ENCODE data around the gene SHROOM3. TPM values are rescaled to one million over a fixed set of nuclear protein-coding genes. Genes with fewer than 3 reads are reported as not detected.

Gene SHROOM3
- total RNA-seq, 2 experiments from 2014 or later: not detected

DNA sequence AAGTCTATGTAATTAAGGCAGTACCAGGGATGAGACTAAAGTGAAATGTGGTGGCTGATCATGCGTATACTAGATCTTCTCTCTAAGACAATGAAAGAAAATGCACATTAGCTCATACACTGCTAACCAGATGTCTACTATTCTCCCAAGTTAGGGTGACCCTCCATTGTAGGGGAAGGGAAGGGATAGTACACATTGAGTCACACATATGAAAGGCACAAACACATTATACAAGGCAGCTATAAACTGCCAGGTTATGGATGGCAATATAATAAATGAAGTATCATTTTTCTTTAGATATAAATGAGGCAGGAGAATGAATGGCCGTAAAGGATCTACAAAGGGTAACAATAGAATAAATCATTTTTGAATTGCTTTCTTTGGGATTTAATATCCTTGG lies 4.5 kb downstream of the SHROOM3 start:
- ChIA-PET CTCF (no interaction called here), POLR2A (no interaction called here)
- Histone ChIP-seq H3K27me3 (ENCODE audit: control insufficient read depth in 1 of 2, insufficient read depth in 2 of 2, low read length in 2 of 2) (peaks cover 2 to 25% of the 10 kb centered on the region in 2 experiments), H3K4me3 (ENCODE audit: low read length) (no peak overlapping the region), H3K9me3 (ENCODE audit: control insufficient read depth in 1 of 2, insufficient read depth in 1 of 2, low read length in 2 of 2) (no peaks in the 10 kb centered on the region), H3K4me1 (ENCODE audit: insufficient read depth, low read length) (no peaks in the 10 kb centered on the region), H3K27ac (ENCODE audit: low read depth in 1 of 2, low read length in 2 of 2) (no peak overlapping the region), H3K36me3 (ENCODE audit: insufficient read depth, low read length) (no peaks in the 10 kb centered on the region)
- DNase-seq: no peak
- Mint-ChIP-seq H3K27me3 (peaks cover 55% of the 10 kb centered on the region), H3K36me3 (ENCODE audit: low read depth) (no peaks in the 10 kb centered on the region), H3K4me3 (no peak overlapping the region), H3K4me1 (ENCODE audit: low read depth) (no peaks in the 10 kb centered on the region), H3K27ac (no peak overlapping the region), H3K9me3 (no peaks in the 10 kb centered on the region)
- TF ChIP-seq, protein P1, sequence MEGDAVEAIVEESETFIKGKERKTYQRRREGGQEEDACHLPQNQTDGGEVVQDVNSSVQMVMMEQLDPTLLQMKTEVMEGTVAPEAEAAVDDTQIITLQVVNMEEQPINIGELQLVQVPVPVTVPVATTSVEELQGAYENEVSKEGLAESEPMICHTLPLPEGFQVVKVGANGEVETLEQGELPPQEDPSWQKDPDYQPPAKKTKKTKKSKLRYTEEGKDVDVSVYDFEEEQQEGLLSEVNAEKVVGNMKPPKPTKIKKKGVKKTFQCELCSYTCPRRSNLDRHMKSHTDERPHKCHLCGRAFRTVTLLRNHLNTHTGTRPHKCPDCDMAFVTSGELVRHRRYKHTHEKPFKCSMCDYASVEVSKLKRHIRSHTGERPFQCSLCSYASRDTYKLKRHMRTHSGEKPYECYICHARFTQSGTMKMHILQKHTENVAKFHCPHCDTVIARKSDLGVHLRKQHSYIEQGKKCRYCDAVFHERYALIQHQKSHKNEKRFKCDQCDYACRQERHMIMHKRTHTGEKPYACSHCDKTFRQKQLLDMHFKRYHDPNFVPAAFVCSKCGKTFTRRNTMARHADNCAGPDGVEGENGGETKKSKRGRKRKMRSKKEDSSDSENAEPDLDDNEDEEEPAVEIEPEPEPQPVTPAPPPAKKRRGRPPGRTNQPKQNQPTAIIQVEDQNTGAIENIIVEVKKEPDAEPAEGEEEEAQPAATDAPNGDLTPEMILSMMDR (IDR thresholded peaks at IDR 0.05): no peak
- intact Hi-C loops (cut with DNase I, micrococcal nuclease): loop anchor here (10.0 kb wide), 2 partner anchors 605 to 995 kb away; no protein-coding TSS in a partner anchor
- ATAC-seq (ENCODE audit: poor library complexity): no peak

DNA sequence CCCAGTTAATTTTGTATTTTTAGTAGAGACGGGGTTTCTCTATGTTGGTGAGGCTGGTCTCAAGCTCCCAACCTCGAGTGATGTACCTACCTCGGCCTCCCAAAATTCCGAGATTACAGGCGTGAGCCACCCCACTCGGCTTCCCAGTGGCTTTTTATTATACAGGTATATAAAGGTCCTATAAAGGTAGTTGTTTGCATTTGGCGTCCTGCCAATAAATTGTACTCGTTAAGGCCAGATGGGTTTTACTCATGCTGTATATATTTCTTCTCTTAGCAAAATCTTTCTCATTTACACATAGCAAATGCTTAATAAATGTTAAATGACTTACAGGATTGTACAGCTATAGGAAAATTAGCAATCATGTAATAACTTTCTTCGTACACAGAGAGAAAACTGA lies 6.9 kb downstream of the SHROOM3 start:
- Histone ChIP-seq H3K4me3 (ENCODE audit: low read length) (no peak overlapping the region), H3K27ac (ENCODE audit: low read depth in 1 of 2, low read length in 2 of 2) (no peak overlapping the region), H3K9me3 (ENCODE audit: control insufficient read depth in 1 of 2, insufficient read depth in 1 of 2, low read length in 2 of 2) (no peaks in the 10 kb centered on the region), H3K36me3 (ENCODE audit: insufficient read depth, low read length) (no peaks in the 10 kb centered on the region), H3K27me3 (ENCODE audit: control insufficient read depth in 1 of 2, insufficient read depth in 2 of 2, low read length in 2 of 2) (peaks cover 0 to 13% of the 10 kb centered on the region in 2 experiments), H3K4me1 (ENCODE audit: insufficient read depth, low read length) (no peaks in the 10 kb centered on the region)
- TF ChIP-seq, protein P1 (IDR thresholded peaks at IDR 0.05): no peak
- Mint-ChIP-seq H3K4me3 (no peak overlapping the region), H3K27ac (no peak overlapping the region), H3K9me3 (no peaks in the 10 kb centered on the region), H3K36me3 (ENCODE audit: low read depth) (no peaks in the 10 kb centered on the region), H3K27me3 (peaks cover 35% of the 10 kb centered on the region), H3K4me1 (ENCODE audit: low read depth) (no peaks in the 10 kb centered on the region)
- no peak for ATAC-seq (ENCODE audit: poor library complexity)
- DNase-seq: no peak
- CTCF ChIA-PET: no interaction called here
- POLR2A ChIA-PET: no interaction called here
- intact Hi-C loops (cut with DNase I, micrococcal nuclease): no loop called here

DNA sequence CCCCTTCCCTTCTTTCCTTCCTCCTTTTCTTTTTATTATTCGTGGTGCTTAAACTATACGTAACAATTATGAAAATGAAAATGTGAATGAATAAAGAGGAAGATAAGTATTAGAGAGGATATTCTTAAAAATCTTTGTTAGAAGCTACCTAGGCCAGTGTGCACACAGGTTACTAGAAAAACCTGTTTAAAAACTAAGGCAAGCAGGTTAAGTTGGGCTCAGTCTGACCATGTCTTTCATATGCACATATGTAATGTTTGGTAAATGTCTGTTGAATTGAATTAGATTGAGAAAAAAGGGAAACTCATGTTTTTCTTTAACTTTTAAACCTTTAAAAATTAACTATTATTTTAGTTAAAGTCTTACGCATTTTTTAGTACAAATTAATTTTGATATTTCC lies 7.8 kb downstream of the SHROOM3 start:
- H3K27ac Mint-ChIP-seq: no peak overlapping the region
- no peak for ATAC-seq (ENCODE audit: poor library complexity)
- H3K9me3 Mint-ChIP-seq: no peaks in the 10 kb centered on the region
- peaks cover 26% of the 10 kb centered on the region for H3K27me3 Mint-ChIP-seq
- no peaks in the 10 kb centered on the region for H3K4me1 ChIP-seq (ENCODE audit: insufficient read depth, low read length)
- ChIA-PET POLR2A (no interaction called here), CTCF (no interaction called here)
- no peaks in the 10 kb centered on the region for H3K36me3 ChIP-seq (ENCODE audit: insufficient read depth, low read length)
- DNase-seq: no peak
- peaks cover 0 to 7% of the 10 kb centered on the region in 2 experiments for H3K27me3 ChIP-seq (ENCODE audit: control insufficient read depth in 1 of 2, insufficient read depth in 2 of 2, low read length in 2 of 2)
- H3K4me3 ChIP-seq (ENCODE audit: low read length): no peak overlapping the region
- TF ChIP-seq, protein P1 (IDR thresholded peaks at IDR 0.05): no peak
- no peak overlapping the region for H3K4me3 Mint-ChIP-seq
- H3K4me1 Mint-ChIP-seq (ENCODE audit: low read depth): no peaks in the 10 kb centered on the region
- intact Hi-C loops (cut with DNase I, micrococcal nuclease): no loop called here
- H3K27ac ChIP-seq (ENCODE audit: low read depth in 1 of 2, low read length in 2 of 2): no peak overlapping the region
- no peaks in the 10 kb centered on the region for H3K9me3 ChIP-seq (ENCODE audit: control insufficient read depth in 1 of 2, insufficient read depth in 1 of 2, low read length in 2 of 2)
- H3K36me3 Mint-ChIP-seq (ENCODE audit: low read depth): no peaks in the 10 kb centered on the region
